Right renal cortex interstitium (tissue), 3 donors: ENCODE measurements around the gene PFKP. TPM values are rescaled to one million over a fixed set of nuclear protein-coding genes. Genes with fewer than 3 reads are reported as not detected.
"Not testable (repeated sequence)": the region's sequence is repeated elsewhere in the genome, so short reads cannot be mapped to it uniquely, and the experiment has no call there.

Experiments used
- DNase-seq, 3 donors: peaks; one replicate each; pipeline ENCODE4 v3.0.0-alpha.2; 2013; ENCODE audit warnings: low read depth in 3 of 3, low spot score in 2 of 3
- polyA plus RNA-seq, 3 donors: library from polyadenylated mRNA; unstranded; fragments of 120-200 nt; gene quantifications; one replicate each; pipeline ENCODE4 v1.2.1, GENCODE V29; 2013; ENCODE audit not compliant: insufficient read length in 3 of 3

The PFKP gene
- polyA plus RNA-seq, 3 donors, result 21.7 to 24.2 (median 22.4) TPM

- DNase-seq, result no peak
These were observed 21.1 kb upstream of the PFKP start for GRCh38 chr10:3046210-3046779.

GRCh38 chr10:3046981-3047547 lies 20.3 kb upstream of the PFKP start:
- DNase-seq, result no peak

GRCh38 chr10:3047596-3047995 lies 19.8 kb upstream of the PFKP start:
- no peak for DNase-seq

GRCh38 chr10:3048119-3049019 lies 19.0 kb upstream of the PFKP start:
- no peak for DNase-seq

- DNase-seq, result no peak
These were observed 15.7 kb upstream of the PFKP start for GRCh38 chr10:3051692-3052091.

- DNase-seq, result no peak
These were observed 14.2 kb upstream of the PFKP start for GRCh38 chr10:3053155-3053554.

GRCh38 chr10:3054183-3054850 lies 13.0 kb upstream of the PFKP start:
- no peak for DNase-seq

GRCh38 chr10:3054851-3055199 lies 12.5 kb upstream of the PFKP start:
- DNase-seq, result no peak

GRCh38 chr10:3056280-3057037 lies 10.9 kb upstream of the PFKP start:
- no peak for DNase-seq

GRCh38 chr10:3057946-3058345 lies 9.4 kb upstream of the PFKP start:
- no peak for DNase-seq

GRCh38 chr10:3059974-3060373 lies 7.4 kb upstream of the PFKP start:
- no peak for DNase-seq

- DNase-seq, result no peak
These were observed 6.9 kb upstream of the PFKP start for GRCh38 chr10:3060481-3060889.

GRCh38 chr10:3061323-3061898 lies 5.9 kb upstream of the PFKP start:
- not testable (repeated sequence) for DNase-seq

- DNase-seq, result no peak
These were observed 4.7 kb upstream of the PFKP start for GRCh38 chr10:3062502-3063186.

GRCh38 chr10:3064423-3064822 lies 2.9 kb upstream of the PFKP start:
- no peak for DNase-seq

GRCh38 chr10:3065622-3066021 lies 1.7 kb upstream of the PFKP start:
- no peak for DNase-seq

GRCh38 chr10:3066317-3067117 lies 831 bp upstream of the PFKP start:
- DNase-seq, result no peak

- DNase-seq, result no peak
These were observed 471 bp downstream of the PFKP start for GRCh38 chr10:3067859-3068179.
